ENCODE data around the gene MAU2. TPM values are rescaled to one million over a fixed set of nuclear protein-coding genes. Genes with fewer than 3 reads are reported as not detected.

Gene MAU2
- total RNA-seq, 1 donor from 2014 or later: 55.3 TPM

DNA sequence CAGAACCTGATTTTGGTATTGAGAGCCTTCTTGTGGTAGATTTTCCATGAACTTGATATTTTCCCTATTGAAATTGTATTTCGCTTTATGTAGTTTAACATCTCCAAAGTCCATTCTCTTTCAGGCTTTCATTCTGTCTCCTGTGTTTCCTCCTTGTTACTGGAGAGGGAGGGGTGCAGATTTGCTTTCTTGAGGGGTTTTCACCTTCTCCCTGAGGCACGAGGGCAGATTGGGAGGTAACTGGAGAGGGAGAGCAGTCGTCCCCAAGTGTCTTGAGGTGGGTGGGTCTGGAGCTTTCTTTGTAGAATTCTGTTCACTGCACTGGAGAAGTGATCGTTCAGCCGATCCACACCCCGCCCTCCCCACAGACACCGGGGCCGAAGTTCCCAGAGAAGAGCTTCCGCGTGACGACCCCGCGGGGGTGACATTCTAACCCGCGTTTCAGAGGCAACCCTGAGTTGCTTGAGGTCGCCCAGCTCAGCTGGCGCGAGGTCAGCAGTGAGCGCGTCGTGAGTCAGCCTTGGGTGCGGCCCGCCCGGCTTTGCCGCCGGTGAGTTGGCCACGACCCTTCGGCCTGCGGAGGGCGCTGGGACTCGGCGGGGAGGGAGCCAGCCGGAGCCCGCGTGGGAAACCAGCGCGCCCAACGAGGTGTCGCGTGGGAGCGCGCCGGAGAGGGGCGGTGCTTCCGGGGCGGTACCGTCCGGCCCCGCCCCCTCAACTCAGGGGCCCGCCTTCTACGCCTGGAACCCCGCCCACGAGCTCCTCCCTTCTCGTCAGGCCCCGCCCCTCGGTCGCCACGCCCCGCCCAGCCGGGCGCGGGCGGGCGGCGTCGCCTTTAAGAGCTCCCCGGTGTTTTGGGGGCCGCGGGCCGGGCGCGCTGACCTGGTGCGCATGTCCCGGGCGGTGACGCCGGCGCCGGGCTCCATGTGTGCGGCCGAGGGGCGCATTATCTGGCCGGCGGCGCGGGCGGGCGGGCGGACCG is 84.5 kb downstream of the MAU2 start, which contains the start of gene GATAD2A:
GATAD2A (plus strand) TSS at position 797 of the 982 bp plus-strand sequence. CDS start 59,671 bp downstream, outside the sequence.
- no peaks in the 10 kb centered on the region for H3K27me3 Mint-ChIP-seq (ENCODE audit: low read depth)
- no peaks in the 10 kb centered on the region for H3K9me3 Mint-ChIP-seq
- H3K36me3 Mint-ChIP-seq (ENCODE audit: low read depth): peaks cover 17% of the 10 kb centered on the region
- H3K27ac Mint-ChIP-seq: peak within 1 kb of the TSS; percentile 95
- intact Hi-C loops (cut with micrococcal nuclease): loop anchor here (1.0 to 2.0 kb wide), 2 partner anchors 20 to 56 kb away; no protein-coding TSS in a partner anchor
- peaks cover 52% of the 10 kb centered on the region for H3K4me1 Mint-ChIP-seq (ENCODE audit: low read depth)
- peak within 1 kb of the TSS; percentile 97 for H3K4me3 Mint-ChIP-seq (ENCODE audit: low read depth)
- DNase-seq (ENCODE audit: low spot score): peak; percentile 87

DNA sequence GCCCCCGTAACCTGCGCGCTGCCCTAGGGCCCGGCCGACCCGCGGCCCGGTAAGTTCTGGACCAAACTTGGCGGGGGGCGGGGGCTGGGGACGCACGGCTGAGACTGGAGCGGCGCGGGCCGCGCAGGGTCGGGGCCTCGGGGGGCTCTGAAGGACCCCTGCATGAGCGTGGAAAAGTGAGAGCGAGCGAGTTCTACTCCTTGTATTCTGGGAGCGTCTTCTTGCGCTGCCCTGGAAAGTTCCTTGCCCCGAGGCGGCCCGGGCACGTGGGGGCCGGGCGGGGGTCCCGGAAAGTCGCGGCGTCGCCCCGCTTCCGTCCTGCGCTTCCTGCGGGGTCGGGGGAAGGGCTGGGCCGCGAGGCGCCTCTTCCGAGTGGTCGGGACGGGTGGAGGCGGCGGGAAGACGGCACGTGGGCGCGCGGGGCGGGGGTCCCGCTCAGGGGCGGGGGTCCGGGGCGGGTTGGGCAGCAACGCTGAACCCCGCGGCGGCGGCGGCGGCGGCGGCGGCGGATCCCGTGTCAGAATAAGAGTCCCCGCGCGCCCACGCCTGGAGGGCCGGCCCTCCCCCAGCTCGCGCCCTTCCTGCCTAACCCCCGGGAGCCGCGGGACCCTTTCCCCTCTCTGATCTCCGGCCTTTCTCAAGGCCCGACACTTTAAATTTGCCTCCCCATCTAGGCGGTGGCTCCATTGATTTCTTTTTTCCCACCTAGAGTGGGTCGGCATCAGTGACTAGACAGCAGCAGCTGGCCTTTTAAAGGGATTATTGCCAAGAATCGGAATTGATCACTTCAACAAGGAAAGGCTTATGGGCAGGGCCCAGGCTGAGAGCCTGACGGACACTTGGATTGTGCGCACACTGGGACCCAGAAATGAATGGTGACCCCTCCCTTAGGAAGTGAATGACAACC is 85.6 kb downstream of the MAU2 start:
- H3K9me3 Mint-ChIP-seq: no peaks in the 10 kb centered on the region
- H3K4me1 Mint-ChIP-seq (ENCODE audit: low read depth): peaks cover 62% of the 10 kb centered on the region
- peak overlapping the region; percentile 95 for H3K27ac Mint-ChIP-seq
- H3K36me3 Mint-ChIP-seq (ENCODE audit: low read depth): peaks cover 20% of the 10 kb centered on the region
- DNase-seq (ENCODE audit: low spot score): peak; percentile 44
- no peaks in the 10 kb centered on the region for H3K27me3 Mint-ChIP-seq (ENCODE audit: low read depth)
- peak overlapping the region; percentile 97 for H3K4me3 Mint-ChIP-seq (ENCODE audit: low read depth)
- intact Hi-C loops (cut with micrococcal nuclease): loop anchor here (1.0 to 2.0 kb wide), 3 partner anchors 21 to 55 kb away; no protein-coding TSS in a partner anchor

DNA sequence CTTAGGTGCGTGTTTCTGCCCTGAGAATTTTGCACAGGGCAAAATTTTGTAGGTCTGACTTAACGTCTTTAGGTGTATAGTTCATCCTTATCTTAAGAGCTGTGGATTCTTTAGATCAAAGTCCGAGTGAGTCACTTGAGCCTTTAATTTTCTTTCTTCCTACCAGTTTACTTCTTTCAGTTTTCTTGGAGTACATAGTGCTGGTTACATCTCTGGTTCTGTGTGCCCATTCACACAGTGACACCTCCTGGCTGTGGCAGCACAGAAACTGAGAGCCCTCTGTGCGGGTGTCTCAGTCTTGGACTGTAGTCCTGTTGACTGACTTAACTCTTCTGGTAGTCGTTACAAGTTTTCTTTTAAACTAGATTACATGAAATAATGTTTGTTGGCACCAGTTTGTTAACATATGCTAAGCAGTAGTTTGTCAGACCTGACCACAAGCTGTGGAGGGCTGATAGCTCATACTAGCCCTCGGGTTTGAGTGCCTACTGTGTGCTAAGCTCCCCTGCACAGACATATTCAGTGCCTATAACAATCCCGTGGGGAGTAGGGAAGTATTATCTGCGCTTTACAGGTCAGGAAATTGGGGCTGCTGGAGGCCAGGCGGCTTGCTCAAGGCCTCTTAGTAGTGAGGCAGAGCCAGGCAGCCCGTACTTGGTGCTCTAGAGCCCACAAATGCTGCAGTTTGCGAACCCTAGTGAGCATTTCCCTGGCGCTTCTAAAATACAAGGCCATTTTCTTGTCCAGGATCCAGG is 86.4 kb downstream of the MAU2 start:
- peak overlapping the region; percentile 97 for H3K4me3 Mint-ChIP-seq (ENCODE audit: low read depth)
- peak overlapping the region; percentile 95 for H3K27ac Mint-ChIP-seq
- intact Hi-C loops (cut with micrococcal nuclease): loop anchor here (1.0 to 2.0 kb wide), 2 partner anchors 40 to 82 kb away; no protein-coding TSS in a partner anchor
- no peaks in the 10 kb centered on the region for H3K9me3 Mint-ChIP-seq
- peaks cover 63% of the 10 kb centered on the region for H3K4me1 Mint-ChIP-seq (ENCODE audit: low read depth)
- peaks cover 18% of the 10 kb centered on the region for H3K36me3 Mint-ChIP-seq (ENCODE audit: low read depth)
- no peaks in the 10 kb centered on the region for H3K27me3 Mint-ChIP-seq (ENCODE audit: low read depth)
- peak; percentile 36 for DNase-seq (ENCODE audit: low spot score)

DNA sequence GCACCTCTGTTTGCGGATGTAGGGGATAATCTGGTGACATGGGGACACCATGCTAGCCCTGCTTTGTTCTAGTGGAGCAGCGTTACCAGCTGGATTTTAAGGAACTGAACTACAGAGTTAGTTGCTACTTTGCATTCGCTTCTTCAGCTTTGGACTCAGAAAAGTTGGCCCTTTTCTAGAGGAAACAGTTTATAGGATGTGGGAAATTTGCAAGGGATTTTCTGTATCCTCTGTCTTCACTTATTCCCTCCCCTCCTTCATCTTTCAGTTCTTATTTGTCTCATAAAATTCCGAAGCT is 87.0 kb downstream of the MAU2 start:
- DNase-seq (ENCODE audit: low spot score): no peak
- Mint-ChIP-seq H3K36me3 (ENCODE audit: low read depth) (peaks cover 21% of the 10 kb centered on the region), H3K4me3 (ENCODE audit: low read depth) (no peak overlapping the region), H3K9me3 (no peaks in the 10 kb centered on the region), H3K27me3 (ENCODE audit: low read depth) (no peaks in the 10 kb centered on the region), H3K4me1 (ENCODE audit: low read depth) (peaks cover 63% of the 10 kb centered on the region), H3K27ac (no peak overlapping the region)
- intact Hi-C loops (cut with micrococcal nuclease): loop anchor here (1.0 to 2.0 kb wide), 2 partner anchors 41 to 82 kb away; no protein-coding TSS in a partner anchor

Other genes starting within 250 kb of the MAU2 start
- gene TMEM161A, start 182.4 kb upstream of the MAU2 start, total RNA-seq: 41.4 TPM in 2 replicates
- 2.7 and 3.0 TPM in 2 replicates for gene MEF2B, start 150.6 kb upstream of the MAU2 start, total RNA-seq
- 28.8 and 33.2 TPM in 2 replicates for gene BORCS8, start 128.7 kb upstream of the MAU2 start, total RNA-seq
- gene RFXANK, start 128.6 kb upstream of the MAU2 start, total RNA-seq: 105 and 112 TPM in 2 replicates
- gene NR2C2AP, start 117.4 kb upstream of the MAU2 start, total RNA-seq: 32.5 and 37.0 TPM in 2 replicates
- gene NCAN, start 108.9 kb upstream of the MAU2 start, total RNA-seq: 0.23 TPM in 1 of 2 replicates, not detected in the other
- gene TM6SF2, start 47.5 kb upstream of the MAU2 start, total RNA-seq: not detected in 2 replicates
- 67.6 and 73.4 TPM in 2 replicates for gene SUGP1, start 320 bp upstream of the MAU2 start, total RNA-seq
- gene GATAD2A, start 84.8 kb downstream of the MAU2 start, total RNA-seq: 125 and 128 TPM in 2 replicates
- 2.6 and 2.9 TPM in 2 replicates for gene TSSK6, start 194.7 kb downstream of the MAU2 start, total RNA-seq
- 381 and 393 TPM in 2 replicates for gene NDUFA13, start 195.4 kb downstream of the MAU2 start, total RNA-seq
- 9.0 and 9.7 TPM in 2 replicates for gene YJEFN3, start 208.1 kb downstream of the MAU2 start, total RNA-seq
- gene CILP2, start 217.4 kb downstream of the MAU2 start, total RNA-seq: 0.14 and 0.21 TPM in 2 replicates